Stimulated activated naive B cell treated with anti-CD40 and anti-IgM and Interleukin-4, amounts not matched to agents 10 μg/mL and 1 μg/mL and 100 μg/mL, for 72 hours (primary cell): ENCODE results near the gene STARD10.
"Not testable (repeated sequence)": the region's sequence is repeated elsewhere in the genome, so short reads cannot be mapped to it uniquely, and the experiment has no call there.

Experiments
- ATAC-seq, 2 donors: fragments of 150-1000 bp; cut with Tn5 transposase; replicated peaks; 2 replicates each; pipeline ENCODE4 v1.10.0; 2021; ENCODE audit warnings: moderate library complexity in 1 of 2
- DNase-seq: peaks from one replicate; pipeline ENCODE4 v3.0.0; 2021
- H3K27ac Mint-ChIP-seq: one replicate; pipeline ENCODE4 v1.8.0; 2022; ENCODE audit warnings: mild to moderate bottlenecking, mixed read lengths
- H3K27me3 Mint-ChIP-seq, 2 donors: one replicate each; pipeline ENCODE4 v1.8.0; 2022; ENCODE audit warnings: mixed read lengths in 2 of 2
- H3K36me3 Mint-ChIP-seq, 2 donors: one replicate each; pipeline ENCODE4 v1.8.0; 2022; ENCODE audit warnings: mixed read lengths in 2 of 2, mild to moderate bottlenecking in 1 of 2
- H3K4me1 Mint-ChIP-seq, 2 donors: one replicate each; pipeline ENCODE4 v1.8.0; 2022; ENCODE audit warnings: mixed read lengths in 2 of 2, mild to moderate bottlenecking in 1 of 2
- H3K4me3 Mint-ChIP-seq, 2 donors: one replicate each; pipeline ENCODE4 v1.8.0; 2022; ENCODE audit warnings: mild to moderate bottlenecking in 2 of 2, mixed read lengths in 2 of 2, moderate library complexity in 1 of 2
- H3K9me3 Mint-ChIP-seq, 2 donors: one replicate each; pipeline ENCODE4 v1.8.0; 2022; ENCODE audit warnings: mixed read lengths in 2 of 2, mild to moderate bottlenecking in 1 of 2

STARD10 gene

GRCh38 chr11:72807792-72808191, 13.9 kb upstream of the STARD10 start:
- Mint-ChIP-seq H3K4me3 (peak overlapping the region in 1 of 2 donors; percentile 39), H3K9me3 (peaks cover 0 to 2% of the 10 kb centered on the region in 2 donors), H3K36me3 (peaks cover 18 to 34% of the 10 kb centered on the region in 2 donors), H3K27ac (peak overlapping the region; percentile 83), H3K4me1 (peaks cover 21 to 34% of the 10 kb centered on the region in 2 donors), H3K27me3 (no peaks in the 10 kb centered on the region)
- DNase-seq (no peak), ATAC-seq (peak; percentile 90 to 91)

GRCh38 chr11:72807021-72807693, 13.3 kb upstream of the STARD10 start:
- Mint-ChIP-seq H3K9me3 (peaks cover 0 to 2% of the 10 kb centered on the region in 2 donors), H3K27me3 (no peaks in the 10 kb centered on the region), H3K27ac (no peak overlapping the region), H3K4me3 (no peak overlapping the region), H3K36me3 (peaks cover 16 to 30% of the 10 kb centered on the region in 2 donors), H3K4me1 (peaks cover 18 to 28% of the 10 kb centered on the region in 2 donors)
- DNase-seq (no peak), ATAC-seq (peak; percentile 39 to 52)

DNA sequence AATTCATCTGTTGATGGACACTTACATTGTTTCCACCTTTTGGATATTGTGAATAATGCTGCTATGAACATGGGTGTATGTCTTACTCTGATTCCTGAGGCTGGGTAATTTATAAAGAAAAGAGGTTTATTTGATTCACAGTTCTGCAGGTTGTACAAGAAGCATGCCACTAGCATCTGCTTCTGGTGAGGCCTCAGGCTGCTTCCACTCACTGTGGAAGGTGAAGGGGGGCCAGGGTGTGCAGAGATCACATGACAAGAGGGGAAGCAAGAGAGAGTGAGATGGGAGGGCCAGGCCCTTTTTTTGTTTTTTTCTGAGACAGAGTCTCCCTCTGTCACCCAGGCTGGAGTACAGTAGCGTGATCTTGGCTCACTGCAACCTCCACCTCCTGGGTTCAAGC, 12.5 kb upstream of the STARD10 start:
- H3K9me3 Mint-ChIP-seq, H3K4me3 Mint-ChIP-seq, ATAC-seq, H3K27ac Mint-ChIP-seq, DNase-seq, H3K27me3 Mint-ChIP-seq: not testable (repeated sequence)
- peaks cover 16 to 25% of the 10 kb centered on the region in 2 donors for H3K36me3 Mint-ChIP-seq
- peaks cover 14 to 22% of the 10 kb centered on the region in 2 donors for H3K4me1 Mint-ChIP-seq

DNA sequence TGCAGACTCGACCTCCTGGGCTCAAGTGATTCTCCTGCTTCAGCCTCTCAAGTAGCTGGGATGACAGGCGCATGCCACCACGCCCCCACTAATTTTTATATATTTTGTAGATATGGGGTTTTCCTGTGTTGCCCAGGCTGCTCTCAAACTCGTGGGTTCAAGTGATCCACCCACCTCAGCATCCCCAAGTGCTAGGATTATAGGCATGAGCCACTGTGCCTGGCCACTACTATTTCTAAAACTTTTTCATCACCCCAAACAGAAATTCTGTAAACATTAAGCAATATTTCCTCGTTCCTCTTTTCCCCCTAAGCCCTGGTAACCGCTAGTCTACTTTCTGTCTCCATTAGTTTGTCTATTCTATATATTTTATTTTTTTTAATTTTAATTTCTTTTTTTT, 11.4 kb upstream of the STARD10 start:
- no peak overlapping the region for H3K27ac Mint-ChIP-seq
- no peak overlapping the region for H3K4me3 Mint-ChIP-seq
- H3K27me3 Mint-ChIP-seq: no peaks in the 10 kb centered on the region
- DNase-seq (no peak), ATAC-seq (no peak)
- H3K9me3 Mint-ChIP-seq: peaks cover 0 to 2% of the 10 kb centered on the region in 2 donors
- peaks cover 11 to 16% of the 10 kb centered on the region in 2 donors for H3K4me1 Mint-ChIP-seq
- peaks cover 12 to 19% of the 10 kb centered on the region in 2 donors for H3K36me3 Mint-ChIP-seq

GRCh38 chr11:72802822-72803221, 9.0 kb upstream of the STARD10 start:
- no peak for DNase-seq
- H3K27ac Mint-ChIP-seq: no peak overlapping the region
- peaks cover 5 to 22% of the 10 kb centered on the region in 2 donors for H3K4me1 Mint-ChIP-seq
- H3K4me3 Mint-ChIP-seq: no peak overlapping the region
- H3K27me3 Mint-ChIP-seq: no peaks in the 10 kb centered on the region
- no peak for ATAC-seq
- peaks cover 0 to 2% of the 10 kb centered on the region in 2 donors for H3K9me3 Mint-ChIP-seq
- peaks cover 4 to 7% of the 10 kb centered on the region in 2 donors for H3K36me3 Mint-ChIP-seq

DNA sequence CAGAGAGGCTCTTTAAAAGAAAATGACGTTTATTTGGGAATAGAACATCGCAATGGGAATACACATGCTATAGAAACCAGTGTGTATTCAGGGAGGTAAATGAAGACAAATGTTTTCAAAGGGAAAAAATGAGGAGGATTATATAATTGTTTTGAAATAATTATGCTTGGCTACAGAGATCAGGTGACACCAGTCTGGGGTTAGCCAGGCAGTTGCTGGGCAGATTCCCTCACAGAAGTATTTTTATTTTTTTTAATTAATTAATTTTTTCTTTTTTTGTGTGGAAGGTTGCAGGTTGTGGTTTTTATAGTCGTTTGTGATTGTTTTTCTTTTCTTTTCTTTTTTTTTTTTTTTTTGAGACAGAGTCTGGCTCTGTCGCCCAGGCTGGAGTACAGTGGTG, 5.6 kb upstream of the STARD10 start:
- ATAC-seq (no peak), DNase-seq (no peak)
- Mint-ChIP-seq H3K9me3 (no peaks in the 10 kb centered on the region), H3K27me3 (no peaks in the 10 kb centered on the region), H3K27ac (no peak overlapping the region), H3K4me1 (peaks cover 7 to 20% of the 10 kb centered on the region in 2 donors), H3K4me3 (no peak overlapping the region), H3K36me3 (no peaks in the 10 kb centered on the region)

GRCh38 chr11:72798361-72798760, 4.5 kb upstream of the STARD10 start:
- H3K36me3 Mint-ChIP-seq: no peaks in the 10 kb centered on the region

GRCh38 chr11:72793076-72793424, 797 bp downstream of the STARD10 start:
- no peak for DNase-seq
- peak overlapping the region; percentile 96 to 97 for H3K4me3 Mint-ChIP-seq

More at GRCh38 chr11:72798361-72798760, 4.5 kb upstream of the STARD10 start:
- H3K27ac Mint-ChIP-seq: no peak overlapping the region
- H3K4me1 Mint-ChIP-seq: peaks cover 9 to 30% of the 10 kb centered on the region in 2 donors
- H3K27me3 Mint-ChIP-seq: no peaks in the 10 kb centered on the region
- DNase-seq (no peak), ATAC-seq (no peak)
- H3K9me3 Mint-ChIP-seq: no peaks in the 10 kb centered on the region
- no peak overlapping the region for H3K4me3 Mint-ChIP-seq

GRCh38 chr11:72792437-72793021, 1.3 kb downstream of the STARD10 start:
- DNase-seq: no peak

More at GRCh38 chr11:72793076-72793424, 797 bp downstream of the STARD10 start:
- H3K27me3 Mint-ChIP-seq: no peaks in the 10 kb centered on the region
- H3K9me3 Mint-ChIP-seq: no peaks in the 10 kb centered on the region
- H3K36me3 Mint-ChIP-seq: no peaks in the 10 kb centered on the region
- H3K4me1 Mint-ChIP-seq: peaks cover 22 to 51% of the 10 kb centered on the region in 2 donors
- ATAC-seq: no peak
- peak overlapping the region; percentile 100 for H3K27ac Mint-ChIP-seq

GRCh38 chr11:72791228-72791627, 2.6 kb downstream of the STARD10 start:
- not testable (repeated sequence) for ATAC-seq, DNase-seq, H3K9me3 Mint-ChIP-seq, H3K27me3 Mint-ChIP-seq, H3K27ac Mint-ChIP-seq, H3K36me3 Mint-ChIP-seq, H3K4me3 Mint-ChIP-seq
- H3K4me1 Mint-ChIP-seq: peaks cover 34 to 65% of the 10 kb centered on the region in 2 donors

More at GRCh38 chr11:72792437-72793021, 1.3 kb downstream of the STARD10 start:
- ATAC-seq: no peak
- H3K27me3 Mint-ChIP-seq: no peaks in the 10 kb centered on the region
- H3K4me3 Mint-ChIP-seq: no peak overlapping the region
- H3K9me3 Mint-ChIP-seq: no peaks in the 10 kb centered on the region
- H3K36me3 Mint-ChIP-seq: no peaks in the 10 kb centered on the region
- peak overlapping the region; percentile 100 for H3K27ac Mint-ChIP-seq
- peaks cover 27 to 53% of the 10 kb centered on the region in 2 donors for H3K4me1 Mint-ChIP-seq

DNA sequence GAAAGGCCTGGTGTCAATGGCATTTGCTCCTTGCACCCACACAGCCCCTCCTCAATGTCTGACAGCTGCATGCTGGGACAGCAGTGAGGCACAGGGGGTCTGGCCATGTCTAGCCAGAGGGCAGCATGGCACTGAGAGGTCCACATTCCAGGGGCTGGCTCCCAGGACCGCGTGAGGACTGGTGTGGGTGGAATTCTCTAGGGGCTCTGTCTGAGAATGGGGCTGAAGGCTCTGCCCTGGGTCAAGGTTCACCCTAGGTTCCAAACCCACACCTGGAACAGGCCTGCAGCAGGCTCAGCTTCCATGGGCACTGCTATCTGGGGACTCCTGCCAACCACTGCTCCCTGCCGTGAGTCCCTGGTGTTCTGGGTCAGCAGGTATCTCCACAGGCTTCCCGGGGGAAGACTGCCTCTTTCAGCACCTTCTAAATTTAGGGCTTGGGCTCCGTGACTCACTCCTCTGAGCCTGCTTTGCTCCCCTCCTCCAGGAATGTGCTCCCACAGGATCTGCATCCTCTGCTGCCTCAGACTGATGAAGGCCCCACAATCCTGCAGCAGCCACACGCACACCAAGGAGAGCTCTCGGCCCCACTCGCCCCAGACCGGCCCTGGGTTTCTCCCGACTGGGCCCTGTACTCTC, 4.2 kb downstream of the STARD10 start:
- H3K36me3 Mint-ChIP-seq: no peaks in the 10 kb centered on the region
- DNase-seq: no peak
- H3K4me1 Mint-ChIP-seq: peaks cover 32 to 65% of the 10 kb centered on the region in 2 donors
- H3K9me3 Mint-ChIP-seq: no peaks in the 10 kb centered on the region
- H3K27ac Mint-ChIP-seq: no peak overlapping the region
- no peak overlapping the region for H3K4me3 Mint-ChIP-seq
- H3K27me3 Mint-ChIP-seq: no peaks in the 10 kb centered on the region
- no peak for ATAC-seq

DNA sequence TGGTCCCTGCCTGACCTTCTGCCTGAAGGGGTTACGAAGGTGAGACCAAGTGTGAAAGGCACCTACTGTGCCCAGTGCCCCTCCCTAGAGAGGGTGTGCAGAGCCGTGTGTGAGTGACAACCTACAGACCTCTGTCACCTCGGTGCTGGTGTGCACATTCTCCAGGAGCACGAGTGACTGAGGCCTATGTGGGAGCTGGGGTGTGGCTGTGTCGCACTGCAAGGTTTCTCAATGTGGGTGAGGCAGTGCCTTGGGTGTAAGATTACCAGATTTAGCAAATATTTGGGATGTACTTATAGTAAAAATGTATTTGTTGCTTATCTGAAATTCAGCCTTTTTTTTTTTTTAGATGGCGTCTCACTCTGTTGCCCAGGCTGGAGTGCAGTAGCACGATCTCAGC, 5.6 kb downstream of the STARD10 start:
- H3K4me3 Mint-ChIP-seq: peak overlapping the region; percentile 37 to 41
- peak overlapping the region; percentile 87 for H3K27ac Mint-ChIP-seq
- no peaks in the 10 kb centered on the region for H3K9me3 Mint-ChIP-seq
- no peaks in the 10 kb centered on the region for H3K36me3 Mint-ChIP-seq
- H3K27me3 Mint-ChIP-seq: no peaks in the 10 kb centered on the region
- ATAC-seq: no peak
- no peak for DNase-seq
- peaks cover 27 to 54% of the 10 kb centered on the region in 2 donors for H3K4me1 Mint-ChIP-seq

- DNase-seq (peak; percentile 33), ATAC-seq (peak; percentile 82 to 86)
- no peaks in the 10 kb centered on the region for H3K27me3 Mint-ChIP-seq
- H3K27ac Mint-ChIP-seq: peak overlapping the region; percentile 87
- no peaks in the 10 kb centered on the region for H3K9me3 Mint-ChIP-seq
- H3K4me3 Mint-ChIP-seq: peak overlapping the region; percentile 12 to 34
- H3K4me1 Mint-ChIP-seq: peaks cover 25 to 53% of the 10 kb centered on the region in 2 donors
- no peaks in the 10 kb centered on the region for H3K36me3 Mint-ChIP-seq
Measured at GRCh38 chr11:72787216-72788104, 6.4 kb downstream of the STARD10 start.
